ENCODE results near the gene ACO2.
A peak's percentile ranks its signal among the peaks of the same experiment; 100 is the strongest.

The ACO2 gene

GRCh38 chr22:41521126-41521525 lies 52.2 kb downstream of the ACO2 start:
- peaks cover 3 to 78% of the 10 kb centered on the region in 2 experiments; a peak in 2 of 3 replicates for H3K36me3 ChIP-seq (ENCODE audit: control insufficient read depth in 2 of 2, insufficient read depth in 1 of 2, low read length in 2 of 2)
- TF ChIP-seq ZFP37 (tag by site-specific recombination; IDR thresholded peaks at IDR 0.05): no peak
- no peak for TF ChIP-seq ZNF830 (tag by site-specific recombination; IDR thresholded peaks at IDR 0.05; ENCODE audit: low read depth)
- TF ChIP-seq ZNF324 (tag by site-specific recombination; IDR thresholded peaks at IDR 0.05): no peak
- TF ChIP-seq ZNF114 (tag by site-specific recombination; IDR thresholded peaks at IDR 0.05): no peak
- TF ChIP-seq ZNF366 (tag by site-specific recombination; conservative IDR thresholded peaks at IDR 0.05): no peak
- TF ChIP-seq GLIS2 (tag by site-specific recombination; IDR thresholded peaks at IDR 0.05): no peak
- no peak for TF ChIP-seq ZNF221 (tag by site-specific recombination; IDR thresholded peaks at IDR 0.05; ENCODE audit: borderline replicate concordance)
- TF ChIP-seq OVOL3 (tag by site-specific recombination; IDR thresholded peaks at IDR 0.05): no peak
- TF ChIP-seq KLF9 (tag by site-specific recombination; IDR thresholded peaks at IDR 0.05; ENCODE audit: low read depth): no peak
- TF ChIP-seq ZNF404 (tag by site-specific recombination; IDR thresholded peaks at IDR 0.05): no peak
- TF ChIP-seq, protein P1, sequence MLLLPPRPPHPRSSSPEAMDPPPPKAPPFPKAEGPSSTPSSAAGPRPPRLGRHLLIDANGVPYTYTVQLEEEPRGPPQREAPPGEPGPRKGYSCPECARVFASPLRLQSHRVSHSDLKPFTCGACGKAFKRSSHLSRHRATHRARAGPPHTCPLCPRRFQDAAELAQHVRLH (tag by site-specific recombination; IDR thresholded peaks at IDR 0.05): no peak
- POLR2A ChIA-PET: interaction anchor here (1.0 kb wide), 1 partner anchor 53 kb away, joined by 5 read pairs; the partner anchor contains the start of genes ACO2 and PHF5A

GRCh38 chr22:41522813-41523212 lies 53.9 kb downstream of the ACO2 start:
- TF ChIP-seq ZNF76 (tag by site-specific recombination; IDR thresholded peaks at IDR 0.05; ENCODE audit: borderline replicate concordance, low read depth): 0 out of 2 replicates have a peak, but pooled peaks have one; percentile 19
- TF ChIP-seq, protein P2, sequence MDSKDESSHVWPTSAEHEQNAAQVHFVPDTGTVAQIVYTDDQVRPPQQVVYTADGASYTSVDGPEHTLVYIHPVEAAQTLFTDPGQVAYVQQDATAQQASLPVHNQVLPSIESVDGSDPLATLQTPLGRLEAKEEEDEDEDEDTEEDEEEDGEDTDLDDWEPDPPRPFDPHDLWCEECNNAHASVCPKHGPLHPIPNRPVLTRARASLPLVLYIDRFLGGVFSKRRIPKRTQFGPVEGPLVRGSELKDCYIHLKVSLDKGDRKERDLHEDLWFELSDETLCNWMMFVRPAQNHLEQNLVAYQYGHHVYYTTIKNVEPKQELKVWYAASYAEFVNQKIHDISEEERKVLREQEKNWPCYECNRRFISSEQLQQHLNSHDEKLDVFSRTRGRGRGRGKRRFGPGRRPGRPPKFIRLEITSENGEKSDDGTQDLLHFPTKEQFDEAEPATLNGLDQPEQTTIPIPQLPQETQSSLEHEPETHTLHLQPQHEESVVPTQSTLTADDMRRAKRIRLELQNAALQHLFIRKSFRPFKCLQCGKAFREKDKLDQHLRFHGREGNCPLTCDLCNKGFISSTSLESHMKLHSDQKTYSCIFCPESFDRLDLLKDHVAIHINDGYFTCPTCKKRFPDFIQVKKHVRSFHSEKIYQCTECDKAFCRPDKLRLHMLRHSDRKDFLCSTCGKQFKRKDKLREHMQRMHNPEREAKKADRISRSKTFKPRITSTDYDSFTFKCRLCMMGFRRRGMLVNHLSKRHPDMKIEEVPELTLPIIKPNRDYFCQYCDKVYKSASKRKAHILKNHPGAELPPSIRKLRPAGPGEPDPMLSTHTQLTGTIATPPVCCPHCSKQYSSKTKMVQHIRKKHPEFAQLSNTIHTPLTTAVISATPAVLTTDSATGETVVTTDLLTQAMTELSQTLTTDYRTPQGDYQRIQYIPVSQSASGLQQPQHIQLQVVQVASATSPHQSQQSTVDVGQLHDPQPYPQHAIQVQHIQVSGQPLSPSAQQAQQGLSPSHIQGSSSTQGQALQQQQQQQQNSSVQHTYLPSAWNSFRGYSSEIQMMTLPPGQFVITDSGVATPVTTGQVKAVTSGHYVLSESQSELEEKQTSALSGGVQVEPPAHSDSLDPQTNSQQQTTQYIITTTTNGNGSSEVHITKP (tag by site-specific recombination; IDR thresholded peaks at IDR 0.05): no peak
- no peaks in the 10 kb centered on the region for H3K9me3 ChIP-seq (ENCODE audit: control insufficient read depth, insufficient read depth, low read depth, low read length)
- ChIA-PET POLR2A (interaction anchor here (0.5 to 0.8 kb wide), 3 partner anchors 119 to 398 kb away, joined by 3 to 4 read pairs (median 3); no protein-coding TSS in a partner anchor), CTCF (interaction anchor here (5.8 kb wide), 1 partner anchor 121 kb away, joined by 91 read pairs; no protein-coding TSS in a partner anchor)
- no peak overlapping the region for H3K27ac ChIP-seq (ENCODE audit: extremely low read depth, low read depth, low read length)
- H3K36me3 ChIP-seq (ENCODE audit: control insufficient read depth in 2 of 2, insufficient read depth in 1 of 2, low read length in 2 of 2): peaks cover 3 to 82% of the 10 kb centered on the region in 2 experiments; a peak in 2 of 3 replicates
- no peak overlapping the region for H3K4me3 ChIP-seq (ENCODE audit: low read depth, low read length)
- H3K4me1 ChIP-seq (ENCODE audit: control insufficient read depth, insufficient read depth, low read length): no peaks in the 10 kb centered on the region

More at GRCh38 chr22:41521126-41521525, 52.2 kb downstream of the ACO2 start:
- no peaks in the 10 kb centered on the region for H3K9me3 ChIP-seq (ENCODE audit: control insufficient read depth, insufficient read depth, low read depth, low read length)
- CTCF ChIA-PET: interaction anchor here (0.7 to 9.5 kb wide), 3 partner anchors 9 to 599 kb away, joined by 3 to 301 read pairs (median 3); no protein-coding TSS in a partner anchor
- no peak overlapping the region for H3K27ac ChIP-seq (ENCODE audit: extremely low read depth, low read depth, low read length)
- H3K4me1 ChIP-seq (ENCODE audit: control insufficient read depth, insufficient read depth, low read length): no peaks in the 10 kb centered on the region
- no peak overlapping the region for H3K4me3 ChIP-seq (ENCODE audit: low read depth, low read length)

DNA sequence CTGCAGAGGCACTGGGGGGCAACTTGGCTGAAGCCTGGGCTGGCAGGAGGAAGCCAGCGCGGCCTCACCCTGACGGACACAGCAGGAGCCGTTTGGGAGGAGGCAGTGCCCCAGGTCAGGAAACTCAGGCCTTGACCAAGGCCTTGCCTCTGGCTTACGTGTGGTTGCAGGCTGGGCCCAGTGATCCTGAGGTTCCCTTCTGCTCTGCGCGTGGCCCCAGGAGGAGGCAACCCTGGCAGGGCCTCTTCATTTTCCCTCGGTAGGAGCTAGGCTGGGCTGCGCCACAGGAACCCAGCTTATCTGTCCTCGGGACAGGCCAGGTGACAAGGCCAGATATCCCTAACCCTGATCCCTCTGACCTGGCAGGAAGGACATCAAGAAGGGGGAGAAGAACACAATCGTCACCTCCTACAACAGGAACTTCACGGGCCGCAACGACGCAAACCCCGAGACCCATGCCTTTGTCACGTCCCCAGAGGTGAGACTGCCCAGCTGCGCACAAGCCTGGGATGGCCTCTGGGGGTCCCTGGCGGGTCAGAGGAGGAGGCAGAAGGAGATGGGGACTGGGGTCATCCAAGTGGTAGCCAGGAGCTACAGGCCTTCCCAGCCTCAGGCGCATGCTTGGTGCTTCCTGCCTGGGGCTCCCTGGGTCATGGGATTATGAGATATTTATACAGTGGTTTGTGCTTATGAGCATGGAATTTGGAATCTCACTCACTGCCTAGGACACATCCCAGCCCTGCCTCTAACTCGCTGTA lies 54.7 kb downstream of the ACO2 start:
- no peak overlapping the region for H3K4me3 ChIP-seq (ENCODE audit: low read depth, low read length)
- TF ChIP-seq GLI4 (tag by site-specific recombination; IDR thresholded peaks at IDR 0.05): no peak
- no peak for TF ChIP-seq BCL11B (tag by site-specific recombination; IDR thresholded peaks at IDR 0.05; ENCODE audit: low read depth)
- no peak for TF ChIP-seq ZNF830 (tag by site-specific recombination; IDR thresholded peaks at IDR 0.05; ENCODE audit: low read depth)
- TF ChIP-seq ZNF571 (tag by site-specific recombination; IDR thresholded peaks at IDR 0.05): no peak
- TF ChIP-seq, protein P3, sequence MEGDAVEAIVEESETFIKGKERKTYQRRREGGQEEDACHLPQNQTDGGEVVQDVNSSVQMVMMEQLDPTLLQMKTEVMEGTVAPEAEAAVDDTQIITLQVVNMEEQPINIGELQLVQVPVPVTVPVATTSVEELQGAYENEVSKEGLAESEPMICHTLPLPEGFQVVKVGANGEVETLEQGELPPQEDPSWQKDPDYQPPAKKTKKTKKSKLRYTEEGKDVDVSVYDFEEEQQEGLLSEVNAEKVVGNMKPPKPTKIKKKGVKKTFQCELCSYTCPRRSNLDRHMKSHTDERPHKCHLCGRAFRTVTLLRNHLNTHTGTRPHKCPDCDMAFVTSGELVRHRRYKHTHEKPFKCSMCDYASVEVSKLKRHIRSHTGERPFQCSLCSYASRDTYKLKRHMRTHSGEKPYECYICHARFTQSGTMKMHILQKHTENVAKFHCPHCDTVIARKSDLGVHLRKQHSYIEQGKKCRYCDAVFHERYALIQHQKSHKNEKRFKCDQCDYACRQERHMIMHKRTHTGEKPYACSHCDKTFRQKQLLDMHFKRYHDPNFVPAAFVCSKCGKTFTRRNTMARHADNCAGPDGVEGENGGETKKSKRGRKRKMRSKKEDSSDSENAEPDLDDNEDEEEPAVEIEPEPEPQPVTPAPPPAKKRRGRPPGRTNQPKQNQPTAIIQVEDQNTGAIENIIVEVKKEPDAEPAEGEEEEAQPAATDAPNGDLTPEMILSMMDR (tag by site-specific recombination; IDR thresholded peaks at IDR 0.05): 0 out of 2 replicates have a peak, but pooled peaks have one; percentile 8
- TF ChIP-seq OSR2 (tag by site-specific recombination; IDR thresholded peaks at IDR 0.05): no peak
- H3K27ac ChIP-seq (ENCODE audit: extremely low read depth, low read depth, low read length): peak overlapping the region; percentile 7; the same call in 1 of the 2 replicates
- H3K36me3 ChIP-seq (ENCODE audit: control insufficient read depth in 2 of 2, insufficient read depth in 1 of 2, low read length in 2 of 2): peaks cover under 1 to 82% of the 10 kb centered on the region in 2 experiments; a peak in 2 of 3 replicates
- ChIA-PET POLR2A (interaction anchor here (0.6 to 1.4 kb wide), 3 partner anchors 76 to 398 kb away, joined by 3 to 5 read pairs (median 3); partner anchors contain the start of gene TOB2), CTCF (interaction anchor here (0.6 to 5.8 kb wide), 5 partner anchors 9 to 121 kb away, joined by 3 to 91 read pairs (median 4); no protein-coding TSS in a partner anchor)
- H3K9me3 ChIP-seq (ENCODE audit: control insufficient read depth, insufficient read depth, low read depth, low read length): no peaks in the 10 kb centered on the region
- no peaks in the 10 kb centered on the region for H3K4me1 ChIP-seq (ENCODE audit: control insufficient read depth, insufficient read depth, low read length)
